Measurements from ENCODE around the gene MBOAT2.
"Not testable (repeated sequence)": the region's sequence is repeated elsewhere in the genome, so short reads cannot be mapped to it uniquely, and the experiment has no call there.

The MBOAT2 gene

DNA sequence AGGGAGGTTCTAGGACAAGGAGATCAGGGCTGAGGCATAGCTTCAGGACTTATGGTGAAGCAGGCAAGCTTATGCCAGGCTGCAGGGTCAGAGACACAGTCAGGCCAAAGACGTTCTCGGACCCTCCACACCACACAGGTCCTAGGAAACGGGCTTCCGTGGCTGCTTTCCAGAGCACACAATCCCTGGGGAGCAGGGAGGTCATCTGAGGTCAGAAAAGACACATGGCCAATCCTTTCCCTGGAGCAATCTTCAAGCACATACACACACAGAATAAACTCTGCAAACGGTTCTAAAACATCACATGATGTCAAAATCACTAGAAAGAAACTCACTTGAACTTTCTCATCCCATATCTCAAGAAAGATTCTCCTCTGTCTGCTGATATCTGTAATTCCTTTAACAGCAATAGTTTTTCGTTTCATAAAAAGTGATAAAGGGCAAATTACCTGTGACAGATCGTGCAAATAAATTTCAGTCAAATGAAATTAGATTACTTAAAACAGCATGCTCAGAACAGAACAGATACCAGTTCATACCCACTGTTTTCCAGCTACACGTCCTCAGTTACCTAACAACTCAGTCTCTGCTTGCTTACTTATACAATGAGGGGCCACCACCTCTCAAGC, 63.9 kb downstream of the MBOAT2 start:
- no peak for DNase-seq

DNA sequence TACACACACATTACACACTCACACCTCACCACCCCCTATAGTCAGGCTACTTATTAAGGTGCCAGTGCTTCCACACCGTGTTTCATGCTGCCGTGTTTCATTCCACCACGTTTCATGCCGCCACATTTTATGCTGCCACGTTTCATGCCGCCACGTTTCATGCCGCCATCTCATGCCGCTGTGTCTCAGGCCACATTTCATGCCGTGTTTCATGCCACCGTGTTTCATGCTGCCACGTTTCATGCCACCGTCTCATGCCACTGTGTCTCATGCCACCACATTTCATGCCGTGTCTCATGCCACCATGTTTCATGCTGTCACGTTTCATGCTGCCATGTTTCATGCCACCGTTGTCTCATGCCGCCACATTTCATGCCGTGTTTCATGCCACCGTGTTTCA, 65.1 kb downstream of the MBOAT2 start:
- no peak for DNase-seq

GRCh38 chr2:8935982-8936381, 67.5 kb downstream of the MBOAT2 start:
- DNase-seq: no peak

DNA sequence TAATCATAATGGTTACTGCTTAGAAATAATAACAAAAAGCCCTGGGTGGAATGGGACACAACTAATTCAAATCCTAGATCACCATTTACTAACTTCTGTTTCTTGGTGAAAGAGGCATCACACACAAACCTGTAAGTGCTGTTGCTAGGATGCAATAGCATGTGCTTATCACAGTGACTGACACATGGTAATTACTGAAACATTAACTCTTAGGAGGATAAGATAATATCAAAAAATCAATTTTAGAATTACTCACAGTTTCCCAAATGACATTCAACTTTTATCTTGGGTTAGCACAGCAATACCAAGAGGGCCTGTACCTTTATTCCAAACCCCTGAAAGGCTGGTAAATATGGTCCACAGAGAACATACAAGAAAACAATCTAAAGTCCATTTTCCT, 69.1 kb downstream of the MBOAT2 start:
- peak; percentile 43 for DNase-seq

DNA sequence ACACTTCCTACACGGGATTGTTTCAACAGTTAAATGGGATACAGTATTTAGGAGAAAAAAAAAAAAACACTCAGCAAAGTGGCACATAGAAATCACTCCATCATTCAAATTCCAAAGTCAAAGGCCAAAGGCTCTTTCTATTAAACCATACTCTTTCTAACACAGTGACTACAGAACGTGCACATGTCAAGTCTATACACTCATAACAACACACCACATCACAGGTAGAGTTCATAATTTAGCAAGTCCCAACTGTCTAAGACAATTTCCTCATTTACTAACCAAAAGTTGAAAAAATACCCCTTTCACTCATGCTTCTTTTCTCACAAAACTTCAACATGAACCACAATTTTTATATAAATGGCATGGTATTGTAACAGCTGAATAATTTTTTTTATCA, 70.8 kb downstream of the MBOAT2 start:
- DNase-seq: no peak

DNA sequence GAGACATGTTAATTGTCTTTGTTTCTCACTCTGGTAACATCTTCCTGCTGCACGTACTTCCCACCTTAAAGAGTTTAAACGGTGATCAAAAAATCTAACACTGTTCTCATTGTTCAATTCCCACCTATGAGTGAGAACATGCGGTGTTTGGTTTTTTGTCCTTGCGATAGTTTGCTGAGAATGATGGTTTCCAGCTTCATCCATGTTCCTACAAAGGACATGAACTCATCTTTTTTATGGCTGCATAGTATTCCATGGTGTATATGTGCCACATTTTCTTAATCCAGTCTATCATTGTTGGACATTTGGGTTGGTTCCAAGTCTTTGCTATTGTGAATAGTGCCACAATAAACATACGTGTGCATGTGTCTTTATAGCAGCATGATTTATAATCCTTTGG, 73.3 kb downstream of the MBOAT2 start:
- DNase-seq: not testable (repeated sequence)

DNA sequence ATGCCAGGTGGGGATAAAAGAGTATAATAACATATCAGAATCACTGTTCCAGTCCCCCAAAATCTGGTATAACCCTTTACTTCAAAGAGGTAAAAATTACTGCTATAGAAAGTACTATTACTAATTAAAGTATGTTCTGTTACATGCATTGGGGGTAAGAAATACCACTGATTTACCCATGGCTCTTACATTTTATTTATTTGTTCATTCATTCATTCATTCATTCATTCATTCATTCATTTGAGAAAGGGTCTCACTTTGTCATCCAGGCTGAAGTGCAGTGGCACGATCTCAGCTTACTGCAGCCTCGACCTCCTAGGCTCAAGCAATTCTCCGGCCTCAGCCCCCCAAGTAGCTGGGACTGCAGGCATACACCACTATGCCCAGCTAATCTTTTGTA, 74.4 kb downstream of the MBOAT2 start:
- DNase-seq: no peak

DNA sequence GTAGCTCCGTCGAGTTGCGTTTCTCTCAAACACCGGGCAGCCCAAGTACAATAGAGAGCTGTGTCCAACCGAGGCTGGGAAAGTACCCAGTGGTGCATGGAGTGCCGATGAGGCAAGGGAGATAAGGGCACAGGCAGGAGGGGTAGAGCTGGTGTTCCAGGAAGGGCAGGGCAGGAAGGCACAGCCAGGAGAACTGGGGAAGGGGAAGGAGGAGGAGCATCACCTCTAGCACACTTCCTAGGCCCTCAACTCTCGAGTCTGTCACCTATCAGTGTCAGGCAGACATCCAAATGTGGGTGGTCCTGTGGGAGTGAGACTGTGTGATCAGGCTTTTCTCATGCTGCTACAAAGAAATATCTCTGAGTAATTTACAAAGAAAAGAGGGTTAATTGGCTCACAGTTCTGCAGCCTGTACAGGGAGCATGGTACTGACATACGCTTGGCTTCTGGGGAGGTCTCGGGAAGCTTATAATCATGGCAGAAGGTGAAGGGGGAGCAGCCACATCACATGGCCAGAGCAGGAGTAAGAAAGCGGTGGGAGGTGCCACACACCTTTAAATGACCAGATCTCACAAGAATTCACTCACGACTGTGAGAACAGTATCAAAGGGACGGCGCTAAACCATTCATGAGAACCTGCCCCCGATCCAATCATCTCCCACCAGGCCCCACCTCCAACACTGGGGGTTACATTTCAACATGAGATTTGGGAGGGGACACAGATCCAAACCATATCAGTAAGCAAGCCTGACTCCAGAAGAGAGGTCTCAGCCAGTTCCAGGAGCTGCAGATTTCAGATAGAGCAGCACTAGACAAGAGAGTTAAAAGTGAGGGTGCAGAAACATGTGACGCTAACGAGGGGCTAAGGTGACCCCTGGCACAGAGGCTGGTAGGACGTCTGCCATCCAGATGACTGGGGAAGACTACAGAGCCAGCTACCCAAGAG, 75.7 kb downstream of the MBOAT2 start:
- DNase-seq: peak; percentile 99

- DNase-seq: no peak
These were observed 77.1 kb downstream of the MBOAT2 start for GRCh38 chr2:8926356-8926755.

DNA sequence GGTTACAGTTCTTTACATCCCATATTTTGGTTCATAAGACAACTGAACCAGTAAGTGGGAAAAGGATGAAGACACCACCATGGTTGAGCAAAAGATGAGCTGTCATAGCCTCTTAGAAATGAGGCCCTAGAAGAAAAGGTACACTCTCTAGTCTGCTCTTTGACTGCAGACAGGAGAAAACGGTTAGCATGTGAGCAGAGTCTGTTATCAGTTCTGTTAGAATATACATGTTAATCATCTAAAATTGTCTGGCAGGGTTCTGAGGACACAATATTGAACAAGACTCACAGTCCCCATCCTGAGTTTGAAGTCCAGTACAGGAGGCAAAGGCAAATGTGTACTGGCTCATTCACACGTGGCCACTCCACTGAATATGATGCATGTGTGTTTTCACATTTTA, 78.1 kb downstream of the MBOAT2 start:
- DNase-seq: peak; percentile 76

DNA sequence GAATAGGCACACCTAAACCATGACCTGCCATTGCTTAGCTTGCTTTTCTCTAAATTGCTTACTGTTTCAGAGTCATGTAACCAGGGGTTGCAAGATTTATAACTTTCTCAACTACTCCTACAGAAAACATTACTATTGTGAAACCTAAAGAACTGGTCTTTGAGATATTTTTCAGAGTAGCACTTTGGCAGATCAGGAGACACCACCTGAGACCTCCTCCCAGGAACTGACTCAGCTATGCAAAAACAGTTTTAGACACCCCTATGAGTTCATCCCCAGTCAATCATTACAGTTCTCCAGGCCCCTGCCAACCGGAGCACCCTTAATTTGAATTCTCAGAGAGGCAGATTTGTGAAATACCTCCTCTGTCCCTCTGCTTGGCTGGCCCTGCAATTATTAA, 80.3 kb downstream of the MBOAT2 start:
- peak; percentile 36 for DNase-seq

DNA sequence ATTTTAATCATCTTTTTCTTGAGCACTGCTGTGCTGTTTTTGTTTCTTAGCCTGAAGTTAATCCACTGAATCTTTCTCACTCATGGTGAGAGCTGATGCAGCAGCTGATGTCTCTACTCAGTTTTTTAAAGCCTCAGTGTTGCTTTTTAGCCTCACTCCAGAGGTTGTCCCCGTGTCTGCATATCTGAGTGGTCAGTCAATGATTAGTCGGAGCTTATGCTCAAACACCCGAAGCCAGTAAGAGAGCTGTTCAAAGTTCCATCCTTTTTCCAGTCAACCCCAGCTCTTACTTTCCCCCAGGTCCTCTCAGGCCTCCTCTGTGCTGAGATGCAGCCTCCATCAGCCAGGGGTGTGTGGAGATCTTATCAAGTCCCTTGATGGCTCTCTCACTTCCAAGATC, 81.1 kb downstream of the MBOAT2 start:
- DNase-seq: no peak

DNA sequence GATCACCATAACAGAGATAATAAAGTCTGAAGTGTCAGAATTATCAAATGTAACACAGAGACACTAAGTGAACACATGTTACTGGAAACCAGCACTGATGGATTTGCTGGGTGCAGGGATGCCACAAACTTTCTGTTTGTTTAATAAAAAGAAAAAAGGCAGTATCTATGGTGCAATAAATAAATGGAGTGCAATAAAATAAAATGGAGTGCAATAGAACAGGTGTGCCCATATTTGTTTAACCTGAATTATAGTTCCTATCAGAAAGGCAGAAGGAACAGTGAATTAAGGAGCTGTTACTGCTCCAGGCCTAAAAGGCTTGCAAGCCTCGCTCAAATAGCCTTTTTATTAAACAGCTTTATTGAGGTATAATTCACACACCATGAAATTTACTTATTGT, 85.1 kb downstream of the MBOAT2 start:
- DNase-seq: no peak

- DNase-seq: no peak
These were observed 87.5 kb downstream of the MBOAT2 start for GRCh38 chr2:8915941-8916340.

DNA sequence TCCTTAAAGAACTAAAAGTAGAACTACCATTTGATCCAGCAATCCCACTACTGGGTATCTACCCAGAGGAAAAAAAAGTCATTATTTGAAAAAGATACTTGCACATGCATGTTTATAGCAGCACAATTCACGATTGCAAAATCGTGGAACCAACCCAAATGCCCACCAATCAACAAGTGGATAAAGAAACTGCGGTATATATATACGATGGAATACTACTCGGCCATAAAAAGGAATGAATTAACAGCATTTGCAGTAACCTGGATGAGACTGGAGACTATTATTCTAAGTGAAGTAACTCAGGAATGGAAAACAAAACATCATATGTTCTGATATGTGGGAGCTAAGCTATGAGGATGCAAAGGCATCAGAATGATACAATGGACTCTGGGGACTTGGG, 89.7 kb downstream of the MBOAT2 start:
- DNase-seq: not testable (repeated sequence)

DNA sequence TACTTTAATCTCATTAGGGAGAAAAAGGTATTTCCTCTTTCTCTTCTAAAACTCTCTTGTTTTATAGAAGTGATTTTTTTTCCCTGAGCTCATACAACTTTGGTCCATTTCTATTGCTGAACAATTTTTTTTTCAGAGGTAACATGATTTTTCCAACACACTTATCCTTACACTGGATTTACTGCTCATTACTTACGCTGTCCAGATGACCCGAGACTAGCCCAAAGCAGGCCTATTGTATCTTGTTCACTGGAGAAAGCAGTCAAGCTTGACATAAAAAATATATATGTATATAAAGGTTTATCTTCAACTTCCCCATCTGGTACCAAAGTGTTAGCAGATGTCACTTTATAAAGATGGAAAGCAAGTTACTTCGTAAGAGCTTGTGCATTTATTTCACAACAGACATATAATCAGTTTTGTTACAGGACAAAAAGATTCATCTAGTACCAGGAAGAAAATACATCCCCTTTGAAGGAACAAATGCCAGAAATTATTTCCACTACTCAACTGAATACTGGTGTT, 95.7 kb downstream of the MBOAT2 start:
- no peak for DNase-seq

GRCh38 chr2:8903924-8904323, 99.6 kb downstream of the MBOAT2 start:
- not testable (repeated sequence) for DNase-seq

GRCh38 chr2:8902757-8903156, 100.7 kb downstream of the MBOAT2 start:
- not testable (repeated sequence) for DNase-seq

DNA sequence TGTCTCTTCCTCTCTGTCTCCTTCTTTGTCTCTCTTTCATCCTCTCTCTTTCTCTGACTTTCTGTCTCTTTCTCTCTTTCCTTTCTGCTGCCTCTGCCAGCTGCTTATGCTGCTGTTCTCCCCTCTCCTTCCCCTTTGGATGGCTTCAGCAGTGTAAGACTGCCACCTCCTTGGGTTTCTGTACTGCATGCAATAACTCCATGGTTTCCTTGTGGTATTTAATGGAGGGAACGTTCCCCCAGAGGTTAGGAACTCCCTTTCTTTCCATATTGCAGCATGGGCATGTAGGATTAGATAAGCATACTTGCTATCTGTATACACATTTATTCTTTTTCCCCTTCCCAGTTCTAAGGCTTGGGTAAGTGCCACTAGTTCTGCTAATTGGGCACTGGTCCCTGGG, 106.3 kb downstream of the MBOAT2 start:
- peak; percentile 85 for DNase-seq

DNA sequence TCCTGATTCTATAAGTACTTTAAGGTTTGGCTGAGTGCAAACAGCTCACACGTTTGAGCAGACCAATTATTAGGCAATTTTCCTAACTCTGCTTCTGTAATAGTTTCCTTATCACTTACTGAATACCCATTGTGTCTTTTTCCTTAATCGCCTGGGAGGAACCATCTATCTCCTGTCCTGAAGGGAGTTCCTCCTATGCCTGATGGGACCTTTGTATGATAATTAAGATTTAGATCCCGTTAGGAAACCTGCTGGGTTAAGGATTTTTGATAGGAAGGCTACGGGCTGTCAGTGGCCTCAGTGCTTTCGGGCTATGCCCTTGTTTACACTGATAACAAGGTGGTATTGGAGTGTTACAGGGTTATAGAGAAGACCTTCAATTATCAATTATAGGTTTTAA, 106.8 kb downstream of the MBOAT2 start:
- DNase-seq: peak; percentile 42

DNA sequence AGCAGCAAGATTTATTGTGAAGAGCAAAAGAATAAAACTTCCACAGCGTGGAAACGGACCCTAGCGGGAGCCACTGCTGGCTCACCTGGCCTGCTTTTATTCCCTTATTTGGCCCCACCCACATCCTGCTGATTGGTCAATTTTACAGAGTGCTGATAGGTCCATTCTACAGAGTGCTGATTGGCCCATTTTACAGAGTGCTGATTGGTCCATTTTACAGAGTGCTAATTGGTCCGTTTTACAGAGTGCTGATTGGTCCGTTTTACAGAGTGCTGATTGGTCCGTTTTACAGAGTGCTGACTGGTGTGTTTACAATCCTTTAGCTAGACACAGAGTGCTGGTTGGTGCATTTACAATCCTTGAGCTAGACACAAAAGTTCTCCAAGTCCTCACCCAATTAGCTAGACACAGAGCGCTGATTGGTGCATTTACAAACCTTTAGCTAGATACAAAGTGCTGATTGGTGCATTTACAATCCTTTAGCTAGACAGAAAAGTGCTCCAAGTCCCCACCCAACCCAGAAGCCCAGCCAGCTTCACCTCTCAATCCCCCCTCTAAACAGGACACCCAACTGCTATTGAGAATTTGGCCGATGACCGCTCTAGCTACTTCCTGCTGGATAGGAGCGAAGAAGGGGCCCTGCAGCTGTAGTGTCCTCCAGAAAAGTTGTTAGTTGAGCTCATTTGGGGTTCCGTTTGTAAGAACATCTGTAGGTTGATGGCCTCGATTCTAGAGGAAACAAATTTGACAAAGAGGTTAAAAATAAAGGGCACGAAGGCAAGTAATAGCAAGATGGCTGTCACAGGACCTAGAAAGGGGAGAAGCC, 108.2 kb downstream of the MBOAT2 start:
- DNase-seq: not testable (repeated sequence)

- DNase-seq: peak; percentile 94
These were observed 109.3 kb downstream of the MBOAT2 start for GRCh38 chr2:8893978-8894820.
